NCI-H146 treated with DMSO at 0.1 percent for 48 hours (cell line): ENCODE measurements around the gene ABCB8.
A peak's percentile ranks its signal among the peaks of the same experiment; 100 is the strongest.

Source experiments
- DNase-seq: peaks from one replicate; lab custom pipeline; 2025; ENCODE audit not compliant: unreplicated experiment; lab: John Stamatoyannopoulos, UW

Gene ABCB8

GRCh38 chr7:151056666-151057505 is 28.6 kb downstream of the ABCB8 start:
- no peak for DNase-seq

- peak; percentile 82 for DNase-seq
These were observed 29.3 kb downstream of the ABCB8 start, which contains the start of gene CDK5 for GRCh38 chr7:151057506-151057988. TSS of gene CDK5 (minus strand) at chr7:151057897. CDS start at chr7:151057848, 49 bp downstream.

- DNase-seq, result peak; percentile 97
These were observed 29.9 kb downstream of the ABCB8 start for GRCh38 chr7:151057989-151058780.

GRCh38 chr7:151058781-151059366 is 30.6 kb downstream of the ABCB8 start:
- DNase-seq, result no peak

- DNase-seq, result peak; percentile 31
These were observed 31.3 kb downstream of the ABCB8 start, which contains the start of gene SLC4A2 for GRCh38 chr7:151059367-151060112. TSS of gene SLC4A2 (plus strand) at chr7:151059589. CDS start at chr7:151061988, 2,399 bp downstream.

GRCh38 chr7:151060113-151060415 is 31.8 kb downstream of the ABCB8 start:
- DNase-seq, result no peak

GRCh38 chr7:151060416-151061212 is 32.4 kb downstream of the ABCB8 start:
- no peak for DNase-seq

- DNase-seq, result no peak
These were observed 33.2 kb downstream of the ABCB8 start for GRCh38 chr7:151061213-151062110.

- DNase-seq, result no peak
These were observed 33.8 kb downstream of the ABCB8 start for GRCh38 chr7:151062111-151062398.

- no peak for DNase-seq
These were observed 34.4 kb downstream of the ABCB8 start for GRCh38 chr7:151062399-151063211.

- DNase-seq, result no peak
These were observed 34.9 kb downstream of the ABCB8 start for GRCh38 chr7:151063212-151063561.

GRCh38 chr7:151064454-151064853 is 36.2 kb downstream of the ABCB8 start:
- DNase-seq, result no peak

GRCh38 chr7:151064993-151065392 is 36.7 kb downstream of the ABCB8 start:
- no peak for DNase-seq

GRCh38 chr7:151065516-151065915 is 37.3 kb downstream of the ABCB8 start:
- no peak for DNase-seq

GRCh38 chr7:151066273-151066974 is 38.2 kb downstream of the ABCB8 start:
- DNase-seq, result no peak

GRCh38 chr7:151068069-151068773 is 40.0 kb downstream of the ABCB8 start:
- no peak for DNase-seq

- no peak for DNase-seq
These were observed 41.8 kb downstream of the ABCB8 start for GRCh38 chr7:151069841-151070573.
